DOHH2 (cell line): ENCODE results near the gene SSTR4.

Source experiments
- CTCF ChIP-seq: fragments of 200-600 bp; sonication (generic); IDR thresholded peaks from one replicate; pipeline ENCODE4 v1.5.1; 2014; ENCODE audit warnings: antibody characterized with exemption, mild to moderate bottlenecking, low read depth, low read length; ENCODE audit not compliant: poor library complexity, severe bottlenecking
- EZH2phosphoT487 ChIP-seq: fragments of 200-600 bp; sonication (generic); IDR thresholded peaks from 2 replicates; pipeline ENCODE4 v1.6.1; 2017; ENCODE audit warnings: borderline replicate concordance, mild to moderate bottlenecking, antibody characterized with exemption, low read length, moderate library complexity, mixed read lengths

GRCh38 chr20:23086056-23086566 is 51.0 kb downstream of the SSTR4 start, which contains the start of gene CD93:
- TF ChIP-seq CTCF (no peak), EZH2phosphoT487 (no peak)
